Activated CD8-positive, alpha-beta memory T cell treated with anti-CD3 and anti-CD28 coated beads for 4 hours (primary cell): Measurements from ENCODE around the gene EEFSEC.

Experiments used
- DNase-seq, 2 donors: peaks; one replicate each; pipeline ENCODE4 v3.0.0-alpha.2; 2020; ENCODE audit warnings: low read depth in 2 of 2

Gene EEFSEC

DNA sequence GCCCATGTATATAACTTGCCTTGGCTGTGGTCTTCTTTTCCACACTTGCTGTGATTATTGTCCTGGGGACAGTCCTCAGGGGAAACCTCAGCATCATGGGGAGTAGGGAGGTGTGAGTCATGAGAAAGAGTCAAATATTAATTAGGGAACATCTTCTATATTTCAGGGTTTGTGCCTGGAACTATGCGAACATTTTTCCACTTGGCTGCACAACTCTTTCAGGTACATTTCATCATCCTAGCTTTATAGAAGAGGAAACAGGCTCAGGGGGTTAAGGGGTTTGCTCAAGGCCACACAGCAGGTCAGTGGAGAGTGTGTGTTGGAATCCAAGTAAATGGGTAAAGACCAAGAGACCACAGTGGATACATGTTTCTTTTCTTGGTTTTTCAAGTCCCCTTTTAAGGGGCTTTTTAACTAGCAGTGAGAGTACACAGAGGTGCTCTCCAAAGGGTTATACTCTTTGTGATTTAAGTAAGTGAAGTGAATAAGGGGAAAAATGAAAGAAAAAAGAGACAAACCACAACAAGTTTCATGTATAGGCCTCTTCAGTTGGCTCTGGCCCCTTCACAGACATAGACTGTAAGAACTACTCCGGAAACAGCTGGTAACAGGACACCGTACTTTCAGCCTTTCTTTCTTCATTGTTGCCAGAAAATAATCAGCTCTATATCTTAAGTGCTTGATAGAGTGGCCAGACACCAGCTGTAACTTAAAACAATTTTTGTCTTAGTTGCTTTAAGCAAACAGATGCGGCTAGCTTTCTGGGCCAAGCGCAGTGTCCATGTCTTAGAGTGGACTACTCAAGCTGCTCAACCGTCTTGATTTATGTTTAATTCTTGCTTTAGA, 64.6 kb downstream of the EEFSEC start:
- no peak for DNase-seq

GRCh38 chr3:128218548-128219257, 65.4 kb downstream of the EEFSEC start:
- no peak for DNase-seq

DNA sequence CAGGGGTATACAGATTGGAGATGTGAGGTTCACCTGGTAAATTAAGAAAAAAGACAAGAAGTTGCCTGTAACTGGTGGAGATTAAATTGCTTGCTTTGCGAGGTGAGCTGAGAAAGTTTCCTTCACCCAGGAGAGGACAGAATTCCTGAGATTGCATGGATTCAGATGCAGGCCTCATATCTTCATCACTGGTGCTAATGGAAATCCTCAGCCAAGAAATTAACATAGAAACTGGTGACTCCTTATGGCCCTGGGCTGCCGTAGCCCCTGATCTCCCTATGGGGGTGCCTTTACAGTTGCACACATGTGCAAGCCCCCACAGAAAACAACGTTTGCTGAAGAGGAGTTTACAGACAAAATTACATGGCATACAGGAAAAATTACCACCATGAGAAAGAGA, 68.0 kb downstream of the EEFSEC start:
- DNase-seq, result no peak

- DNase-seq, result no peak
These were observed 69.6 kb downstream of the EEFSEC start for GRCh38 chr3:128222796-128223385.

DNA sequence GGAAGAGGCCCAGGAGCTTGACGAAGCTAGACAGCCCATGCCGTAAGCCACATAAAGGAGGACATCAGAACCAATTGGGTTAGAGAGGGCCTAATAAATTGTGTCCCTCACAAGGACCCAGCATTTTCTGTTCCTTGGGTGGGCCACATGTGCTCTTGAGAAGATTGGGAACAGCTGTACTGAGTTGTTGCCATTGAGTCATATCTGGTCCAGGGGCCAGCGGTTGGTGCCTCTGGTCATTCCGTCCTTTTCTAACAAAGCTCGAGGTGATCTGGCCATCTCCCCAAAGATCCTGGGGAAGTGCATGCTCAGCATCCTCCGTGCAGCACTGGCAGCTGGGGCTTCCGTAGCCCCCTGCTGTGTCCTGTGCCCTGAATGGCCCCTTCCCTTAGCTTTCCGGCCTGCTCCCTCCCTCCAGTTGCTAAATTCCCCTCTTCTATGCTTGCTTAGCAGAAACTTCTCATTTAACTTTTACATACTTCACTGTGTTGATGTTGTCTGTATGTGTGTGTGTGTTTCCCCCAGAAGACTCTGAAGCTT, 73.0 kb downstream of the EEFSEC start:
- no peak for DNase-seq

- no peak for DNase-seq
These were observed 73.6 kb downstream of the EEFSEC start for GRCh38 chr3:128226795-128227395.

GRCh38 chr3:128227507-128227906, 74.2 kb downstream of the EEFSEC start:
- no peak for DNase-seq

GRCh38 chr3:128228366-128228910, 75.2 kb downstream of the EEFSEC start:
- DNase-seq, result no peak

DNA sequence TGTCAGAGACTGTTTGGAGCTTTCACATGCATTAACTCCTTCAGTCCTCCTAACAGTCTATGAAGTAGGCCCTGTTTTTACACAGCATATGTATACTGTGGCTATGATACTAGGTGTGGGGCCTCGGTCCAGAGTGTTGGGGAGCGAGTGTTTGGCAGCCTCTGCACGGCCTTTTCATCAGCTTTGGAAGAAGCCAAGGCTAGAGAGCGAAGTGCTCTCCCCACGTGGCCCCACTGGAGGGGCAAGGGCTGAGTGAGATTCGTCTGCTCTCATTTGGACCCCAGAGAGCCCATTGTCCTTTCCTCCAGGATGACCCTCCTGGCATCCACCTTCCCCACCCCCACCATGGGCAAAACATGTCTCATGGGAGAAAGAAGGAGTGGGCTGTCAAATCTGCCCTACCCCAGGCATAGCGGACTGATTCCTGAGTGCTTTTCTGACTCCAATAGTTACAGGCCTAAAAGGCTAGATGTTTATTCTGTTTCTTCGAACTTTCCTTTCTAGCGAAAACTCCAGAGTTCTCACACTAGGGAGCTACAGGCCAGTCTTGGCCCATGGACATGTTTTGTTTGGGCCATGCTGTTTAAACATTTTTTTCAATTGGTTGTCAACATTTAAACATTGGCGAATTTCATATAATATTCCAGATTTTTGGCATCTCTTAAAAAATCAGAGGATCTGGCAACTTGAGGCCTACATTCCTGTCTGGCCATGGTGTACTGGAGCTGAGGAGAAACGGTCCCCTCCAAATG, 76.0 kb downstream of the EEFSEC start:
- DNase-seq, result no peak

DNA sequence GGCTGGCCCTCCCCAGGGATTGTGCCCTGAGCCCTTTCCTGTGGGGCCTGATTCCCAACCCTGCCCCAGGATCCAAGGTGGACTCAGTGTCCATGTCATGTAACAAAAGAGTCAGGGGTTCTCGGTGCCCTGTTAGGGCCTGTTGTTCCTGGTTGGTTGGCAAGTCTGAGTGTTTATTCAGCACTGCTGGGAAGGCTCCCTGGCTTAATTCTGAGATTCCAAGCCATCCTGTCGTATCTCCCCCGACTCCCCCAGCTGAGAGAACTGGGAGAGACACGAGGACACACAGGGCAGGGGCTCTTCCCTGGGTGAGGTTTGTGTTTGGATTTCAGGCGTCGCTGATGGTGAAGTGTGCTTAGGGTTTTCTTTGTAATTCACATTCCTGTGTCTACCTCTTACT, 78.3 kb downstream of the EEFSEC start:
- no peak for DNase-seq

GRCh38 chr3:128232376-128233178, 79.3 kb downstream of the EEFSEC start:
- no peak for DNase-seq

DNA sequence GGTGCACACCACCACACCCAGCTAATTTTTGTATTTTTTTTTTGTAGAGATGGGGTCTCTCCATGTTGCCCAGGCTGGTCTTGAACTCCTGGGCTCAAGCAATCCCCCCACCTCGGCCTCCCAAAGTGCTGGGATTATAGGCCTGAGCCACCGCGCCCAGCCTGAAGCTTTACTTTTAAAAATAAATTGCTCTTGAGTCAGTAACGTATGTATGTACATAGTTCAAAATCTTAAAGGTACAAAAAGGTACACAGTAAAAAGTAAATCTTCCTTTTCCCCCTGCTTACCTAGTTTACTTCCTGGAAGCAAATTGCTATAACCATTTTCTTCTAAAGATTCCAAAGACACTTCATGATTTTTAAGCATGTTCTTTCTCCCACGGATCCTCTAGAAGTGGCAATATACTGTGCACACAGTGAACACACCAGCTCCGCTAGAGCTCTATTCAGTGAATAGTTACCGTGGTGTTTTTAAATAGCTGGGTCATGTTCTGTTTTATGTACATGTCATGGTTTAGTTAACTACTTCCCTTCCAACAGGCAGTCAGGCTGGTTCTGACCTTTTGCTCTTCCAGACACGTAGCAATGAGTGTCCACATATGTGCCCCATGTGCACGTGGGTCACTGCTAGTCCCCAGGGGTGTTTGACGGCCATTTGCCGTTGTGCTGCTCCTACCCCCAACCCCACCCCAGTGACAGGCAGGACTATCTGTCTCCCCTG, 82.1 kb downstream of the EEFSEC start:
- DNase-seq, result no peak

- DNase-seq, result no peak
These were observed 83.4 kb downstream of the EEFSEC start for GRCh38 chr3:128236657-128237056.

DNA sequence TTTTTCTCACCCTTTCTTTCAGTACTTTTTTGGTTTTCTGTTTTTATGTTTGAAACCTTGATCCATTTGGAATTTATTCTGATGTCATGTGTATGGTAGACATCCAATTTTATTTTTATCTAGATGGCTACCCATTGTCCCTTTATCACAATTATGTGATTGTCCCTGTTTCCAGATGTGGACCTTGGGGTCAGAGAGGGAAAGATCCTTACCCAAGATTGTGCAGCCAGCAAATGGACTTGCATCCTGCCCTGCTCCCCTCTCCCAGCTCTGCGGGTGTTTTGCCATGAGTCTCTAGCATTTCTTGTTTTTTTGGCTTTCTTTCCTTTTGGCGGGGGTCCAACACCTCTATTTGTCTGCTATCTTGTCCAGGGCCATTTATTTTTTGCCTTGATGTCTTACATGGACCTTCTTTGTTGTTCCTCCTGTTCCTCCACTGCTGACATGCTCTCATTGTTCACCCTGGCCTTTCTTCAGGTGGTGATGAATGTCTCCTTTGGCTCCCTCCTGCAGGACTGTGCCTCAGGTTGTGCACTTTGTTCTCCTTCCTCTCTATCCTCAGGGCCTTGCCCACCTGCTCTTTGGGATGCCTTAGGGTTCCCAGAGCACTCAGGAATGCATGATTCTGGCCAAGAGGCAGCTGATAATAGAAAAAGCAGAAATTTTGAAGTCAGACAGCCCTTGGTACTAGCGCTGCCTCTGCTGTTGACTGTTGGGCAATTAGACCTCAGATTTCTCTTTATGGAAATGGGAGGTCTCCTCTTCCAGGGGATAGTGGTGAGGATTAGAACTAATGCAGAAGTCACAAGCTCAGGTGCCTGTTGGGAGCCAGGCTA, 84.3 kb downstream of the EEFSEC start:
- DNase-seq, result no peak

GRCh38 chr3:128238184-128238489, 84.9 kb downstream of the EEFSEC start:
- no peak for DNase-seq

DNA sequence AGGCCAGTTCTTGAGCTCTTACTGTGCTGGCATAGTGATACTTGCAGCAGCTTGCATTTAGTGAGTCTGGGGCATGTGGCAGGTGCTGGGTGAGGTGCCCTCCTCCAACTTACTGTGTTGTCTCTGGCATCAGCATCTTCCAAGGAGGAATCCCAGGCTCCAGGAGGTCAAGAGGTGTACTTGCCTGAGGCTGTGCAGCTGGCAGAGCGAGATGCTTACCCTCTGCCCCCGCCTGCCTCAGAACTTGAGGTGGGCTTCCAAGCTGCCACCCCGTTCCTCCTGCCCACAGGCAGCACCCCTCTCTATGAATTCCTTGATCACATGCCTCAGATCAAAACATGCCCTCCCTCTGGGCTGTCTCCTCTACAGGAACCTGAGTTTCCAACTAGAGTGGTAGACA, 86.0 kb downstream of the EEFSEC start:
- DNase-seq, result no peak

DNA sequence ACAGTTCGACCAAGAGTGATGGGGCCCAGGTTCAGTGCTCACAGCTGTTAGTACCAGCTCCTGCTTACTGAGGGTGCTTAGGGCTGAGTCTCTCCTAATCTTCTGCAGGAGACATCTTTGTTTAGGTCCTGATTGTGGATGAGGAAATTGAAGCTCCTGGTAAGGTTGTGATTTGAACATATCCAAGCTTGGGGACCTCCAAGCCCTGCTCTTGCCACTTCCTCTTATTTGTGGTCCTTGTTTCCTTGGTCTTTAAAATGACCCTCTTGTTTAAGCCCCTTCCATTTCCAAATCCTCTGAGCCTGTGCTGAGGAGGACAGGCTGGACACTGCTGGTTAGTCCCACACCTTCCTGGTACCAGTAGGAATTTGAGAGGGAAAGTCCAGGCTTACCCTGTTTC, 87.0 kb downstream of the EEFSEC start:
- no peak for DNase-seq

GRCh38 chr3:128241741-128242140, 88.5 kb downstream of the EEFSEC start:
- no peak for DNase-seq
